WTC11 (cell line): Measurements from ENCODE around the gene IYD.

Experiments
- CREB1 ChIP-seq: sonication (generic); formaldehyde crosslinking; IDR thresholded peaks from 2 replicates; pipeline ENCODE4 v1.8.0; 2023; ENCODE audit warnings: mild to moderate bottlenecking, missing genetic modification reagents
- ELF4 ChIP-seq: sonication (generic); formaldehyde crosslinking; IDR thresholded peaks from 2 replicates; pipeline ENCODE4 v1.8.1; 2022; ENCODE audit warnings: low read depth, mild to moderate bottlenecking, moderate library complexity, missing genetic modification reagents
- ESRRA ChIP-seq: sonication (generic); formaldehyde crosslinking; IDR thresholded peaks from 2 replicates; pipeline ENCODE4 v1.8.1; 2022; ENCODE audit warnings: mild to moderate bottlenecking, missing genetic modification reagents, borderline replicate concordance
- FOXJ3 ChIP-seq: sonication (generic); formaldehyde crosslinking; IDR thresholded peaks from 2 replicates; pipeline ENCODE4 v1.9.0; 2021; ENCODE audit warnings: missing genetic modification reagents, mild to moderate bottlenecking, borderline replicate concordance
- GABPB1 ChIP-seq: sonication (generic); formaldehyde crosslinking; IDR thresholded peaks from 2 replicates; pipeline ENCODE4 v1.8.1; 2023; ENCODE audit warnings: mild to moderate bottlenecking, missing genetic modification reagents
- IRF2 ChIP-seq: sonication (generic); formaldehyde crosslinking; IDR thresholded peaks from 2 replicates; pipeline ENCODE4 v1.8.0; 2022; ENCODE audit warnings: low read depth, missing genetic modification reagents, borderline replicate concordance
- MXD4 ChIP-seq: fragments of 250-450 bp; sonication (Bioruptor Pico); IDR thresholded peaks from 2 replicates; pipeline ENCODE4 v1.8.0; 2021; ENCODE audit warnings: mild to moderate bottlenecking, moderate library complexity, borderline replicate concordance
- NR3C1 ChIP-seq: sonication (generic); formaldehyde crosslinking; conservative IDR thresholded peaks from 2 replicates; pipeline ENCODE4 v1.8.1; 2023; ENCODE audit warnings: low read depth, mild to moderate bottlenecking, missing genetic modification reagents
- TCF7 ChIP-seq: sonication (generic); formaldehyde crosslinking; IDR thresholded peaks from 2 replicates; pipeline ENCODE4 v1.8.0; 2022; ENCODE audit warnings: mild to moderate bottlenecking, low read depth, missing genetic modification reagents, moderate library complexity
- ZNF121 ChIP-seq: sonication (generic); formaldehyde crosslinking; IDR thresholded peaks from 2 replicates; pipeline ENCODE4 v1.8.0; 2023; ENCODE audit warnings: missing genetic modification reagents
- ZNF416 ChIP-seq: fragments of 250-450 bp; sonication (Bioruptor Pico); IDR thresholded peaks from 2 replicates; pipeline ENCODE4 v1.9.0; 2021; ENCODE audit warnings: mild to moderate bottlenecking, inconsistent platforms
- TF ChIP-seq, protein P1 (sequence below): fragments of 200-600 bp; IDR thresholded peaks from 2 replicates; pipeline ENCODE4 v1.8.0; 2022; ENCODE audit warnings: antibody characterized with exemption
- TF ChIP-seq, protein P2 (sequence below): sonication (generic); formaldehyde crosslinking; IDR thresholded peaks from 2 replicates; pipeline ENCODE4 v1.8.1; 2023; ENCODE audit warnings: mild to moderate bottlenecking, missing genetic modification reagents

DNA sequence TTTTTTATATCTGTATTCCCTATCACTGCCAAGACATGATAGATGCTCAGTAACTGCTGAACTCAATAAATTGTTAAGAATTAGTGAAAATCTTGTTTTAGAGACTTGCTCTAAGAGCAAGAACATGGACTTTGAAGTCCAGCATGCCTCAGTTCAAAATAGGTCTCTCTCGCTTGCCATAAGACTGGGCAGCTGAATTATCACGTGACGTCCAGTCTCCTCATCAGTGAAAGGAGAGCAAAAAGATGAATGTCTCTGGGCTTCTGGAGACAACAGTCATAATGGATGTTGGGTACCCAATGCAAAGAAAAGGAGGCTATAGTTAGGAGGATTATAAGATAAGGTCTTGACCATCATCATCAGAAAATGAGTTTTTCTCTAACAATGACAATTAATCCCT is 82.1 kb downstream of the IYD start:
- TF ChIP-seq ZNF121 (CRISPR knock-in tag) (no peak), TCF7 (CRISPR knock-in tag) (no peak), MXD4 (CRISPR knock-in tag) (no peak), ZNF416 (CRISPR knock-in tag) (no peak), FOXJ3 (CRISPR knock-in tag) (no peak), IRF2 (CRISPR knock-in tag) (no peak), NR3C1 (CRISPR knock-in tag) (no peak), CREB1 (no peak), ESRRA (CRISPR knock-in tag) (no peak), GABPB1 (CRISPR knock-in tag) (no peak), ELF4 (CRISPR knock-in tag) (no peak)
- TF ChIP-seq, protein P1, sequence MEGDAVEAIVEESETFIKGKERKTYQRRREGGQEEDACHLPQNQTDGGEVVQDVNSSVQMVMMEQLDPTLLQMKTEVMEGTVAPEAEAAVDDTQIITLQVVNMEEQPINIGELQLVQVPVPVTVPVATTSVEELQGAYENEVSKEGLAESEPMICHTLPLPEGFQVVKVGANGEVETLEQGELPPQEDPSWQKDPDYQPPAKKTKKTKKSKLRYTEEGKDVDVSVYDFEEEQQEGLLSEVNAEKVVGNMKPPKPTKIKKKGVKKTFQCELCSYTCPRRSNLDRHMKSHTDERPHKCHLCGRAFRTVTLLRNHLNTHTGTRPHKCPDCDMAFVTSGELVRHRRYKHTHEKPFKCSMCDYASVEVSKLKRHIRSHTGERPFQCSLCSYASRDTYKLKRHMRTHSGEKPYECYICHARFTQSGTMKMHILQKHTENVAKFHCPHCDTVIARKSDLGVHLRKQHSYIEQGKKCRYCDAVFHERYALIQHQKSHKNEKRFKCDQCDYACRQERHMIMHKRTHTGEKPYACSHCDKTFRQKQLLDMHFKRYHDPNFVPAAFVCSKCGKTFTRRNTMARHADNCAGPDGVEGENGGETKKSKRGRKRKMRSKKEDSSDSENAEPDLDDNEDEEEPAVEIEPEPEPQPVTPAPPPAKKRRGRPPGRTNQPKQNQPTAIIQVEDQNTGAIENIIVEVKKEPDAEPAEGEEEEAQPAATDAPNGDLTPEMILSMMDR: no peak
- TF ChIP-seq, protein P2, sequence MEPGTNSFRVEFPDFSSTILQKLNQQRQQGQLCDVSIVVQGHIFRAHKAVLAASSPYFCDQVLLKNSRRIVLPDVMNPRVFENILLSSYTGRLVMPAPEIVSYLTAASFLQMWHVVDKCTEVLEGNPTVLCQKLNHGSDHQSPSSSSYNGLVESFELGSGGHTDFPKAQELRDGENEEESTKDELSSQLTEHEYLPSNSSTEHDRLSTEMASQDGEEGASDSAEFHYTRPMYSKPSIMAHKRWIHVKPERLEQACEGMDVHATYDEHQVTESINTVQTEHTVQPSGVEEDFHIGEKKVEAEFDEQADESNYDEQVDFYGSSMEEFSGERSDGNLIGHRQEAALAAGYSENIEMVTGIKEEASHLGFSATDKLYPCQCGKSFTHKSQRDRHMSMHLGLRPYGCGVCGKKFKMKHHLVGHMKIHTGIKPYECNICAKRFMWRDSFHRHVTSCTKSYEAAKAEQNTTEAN: no peak
